Activated T-cell treated with anti-CD3 and anti-CD28 coated beads, Interleukin-2, amount 50 U/mL, for 4 hours (primary cell): ENCODE data around the gene ANGPTL8. TPM values are rescaled to one million over a fixed set of nuclear protein-coding genes. Genes with fewer than 3 reads are reported as not detected.

Source experiments
- ATAC-seq, 2 donors: fragments of 200-7000 bp; cut with Tn5 transposase; one replicate each; pipeline ENCODE4 v1.10.0; 2021
- DNase-seq: peaks from one replicate; pipeline ENCODE4 v3.0.0-alpha.2; 2020
- H3K27me3 Mint-ChIP-seq: one replicate; pipeline ENCODE4 v1.8.0; 2021; ENCODE audit warnings: low read depth, mixed read lengths
- H3K36me3 Mint-ChIP-seq: one replicate; pipeline ENCODE4 v1.8.0; 2022; ENCODE audit warnings: mixed read lengths; ENCODE audit not compliant: insufficient read depth
- H3K4me1 Mint-ChIP-seq: one replicate; pipeline ENCODE4 v1.8.0; 2021; ENCODE audit warnings: low read depth, mixed read lengths
- H3K4me3 Mint-ChIP-seq: one replicate; pipeline ENCODE4 v1.8.0; 2021; ENCODE audit warnings: mild to moderate bottlenecking, moderate library complexity, mixed read lengths
- H3K9me3 Mint-ChIP-seq: one replicate; pipeline ENCODE4 v1.8.0; 2021; ENCODE audit warnings: mixed read lengths
- total RNA-seq, 3 donors: library from RNA; stranded (reverse); gene quantifications; one replicate each; pipeline ENCODE4 v1.2.1, GENCODE V29; 2021

The ANGPTL8 gene
- total RNA-seq, 3 donors from 2014 or later: not detected

DNA sequence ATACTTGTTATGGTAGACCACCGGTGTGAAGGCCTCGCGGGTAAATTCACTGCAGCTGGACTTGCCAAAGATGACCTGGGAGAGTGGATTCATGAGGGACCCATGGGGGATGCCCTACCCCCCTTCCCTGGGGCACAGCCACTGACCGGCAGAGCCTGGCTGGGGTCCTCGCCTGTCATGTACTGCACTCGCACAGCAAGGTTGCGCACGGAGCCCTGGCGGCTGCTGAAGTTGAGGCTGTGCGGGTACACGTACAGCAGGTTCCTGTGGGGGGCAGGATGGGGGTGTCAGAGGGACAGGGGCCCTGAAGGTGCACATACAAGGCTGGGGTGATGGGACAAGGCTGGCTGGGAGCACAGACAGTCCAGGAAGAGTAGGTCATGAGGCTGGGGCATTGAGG is 1.4 kb upstream of the ANGPTL8 start:
- ATAC-seq (no peak), DNase-seq (no peak)
- Mint-ChIP-seq H3K4me3 (no peak overlapping the region), H3K27me3 (peaks cover 12% of the 10 kb centered on the region), H3K9me3 (peaks cover 5% of the 10 kb centered on the region), H3K36me3 (no peaks in the 10 kb centered on the region), H3K4me1 (no peaks in the 10 kb centered on the region)

DNA sequence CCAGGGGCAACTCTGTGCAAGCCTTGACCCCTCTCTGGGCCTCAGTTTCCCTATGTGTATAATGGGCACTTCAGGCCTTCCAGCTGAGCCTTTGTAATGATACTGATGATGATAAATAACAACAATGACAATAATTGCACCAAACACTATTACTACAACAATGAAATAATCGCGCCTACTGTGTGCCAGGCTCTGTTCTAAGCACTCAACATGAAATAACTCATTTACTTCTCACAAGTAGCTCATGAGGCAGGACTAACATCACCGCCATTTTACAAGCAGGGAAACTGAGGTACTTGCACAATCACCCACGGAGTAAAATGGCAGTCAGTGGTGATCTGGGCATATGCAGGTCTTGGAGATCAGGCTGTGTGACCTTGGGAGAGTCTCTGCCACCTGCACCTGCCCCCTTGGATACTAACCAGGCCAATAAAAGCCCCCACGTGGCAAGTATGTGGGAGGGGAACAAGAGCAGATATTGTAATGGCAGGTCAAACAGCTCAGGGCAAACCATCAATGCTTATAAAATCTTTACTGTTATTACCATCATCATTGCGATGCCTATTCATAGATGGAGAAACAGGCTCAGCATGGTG is 540 bp upstream of the ANGPTL8 start:
- no peaks in the 10 kb centered on the region for H3K36me3 Mint-ChIP-seq
- peaks cover 5% of the 10 kb centered on the region for H3K9me3 Mint-ChIP-seq
- no peak for ATAC-seq
- no peak overlapping the region for H3K4me3 Mint-ChIP-seq
- no peaks in the 10 kb centered on the region for H3K4me1 Mint-ChIP-seq
- DNase-seq: no peak
- H3K27me3 Mint-ChIP-seq: peaks cover 12% of the 10 kb centered on the region

DNA sequence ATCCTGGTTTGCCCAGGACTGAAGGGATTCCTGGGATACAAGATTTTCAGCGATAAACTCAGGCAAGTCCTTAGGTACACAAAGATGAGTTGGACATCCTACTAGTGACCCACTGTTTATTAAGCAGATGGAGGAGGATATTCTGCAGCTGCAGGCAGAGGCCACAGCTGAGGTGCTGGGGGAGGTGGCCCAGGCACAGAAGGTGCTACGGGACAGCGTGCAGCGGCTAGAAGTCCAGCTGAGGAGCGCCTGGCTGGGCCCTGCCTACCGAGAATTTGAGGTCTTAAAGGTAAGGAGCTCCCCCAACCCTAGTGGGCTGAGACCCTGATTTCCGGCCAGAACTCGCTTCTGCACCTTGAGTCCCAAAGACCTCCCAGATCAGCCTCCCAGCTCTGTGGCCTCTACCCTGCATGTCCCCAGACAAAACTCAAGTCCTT is 607 bp downstream of the ANGPTL8 start:
- DNase-seq (no peak), ATAC-seq (no peak)
- no peak overlapping the region for H3K4me3 Mint-ChIP-seq
- H3K4me1 Mint-ChIP-seq: no peaks in the 10 kb centered on the region
- peaks cover 5% of the 10 kb centered on the region for H3K9me3 Mint-ChIP-seq
- H3K36me3 Mint-ChIP-seq: no peaks in the 10 kb centered on the region
- peaks cover 12% of the 10 kb centered on the region for H3K27me3 Mint-ChIP-seq

DNA sequence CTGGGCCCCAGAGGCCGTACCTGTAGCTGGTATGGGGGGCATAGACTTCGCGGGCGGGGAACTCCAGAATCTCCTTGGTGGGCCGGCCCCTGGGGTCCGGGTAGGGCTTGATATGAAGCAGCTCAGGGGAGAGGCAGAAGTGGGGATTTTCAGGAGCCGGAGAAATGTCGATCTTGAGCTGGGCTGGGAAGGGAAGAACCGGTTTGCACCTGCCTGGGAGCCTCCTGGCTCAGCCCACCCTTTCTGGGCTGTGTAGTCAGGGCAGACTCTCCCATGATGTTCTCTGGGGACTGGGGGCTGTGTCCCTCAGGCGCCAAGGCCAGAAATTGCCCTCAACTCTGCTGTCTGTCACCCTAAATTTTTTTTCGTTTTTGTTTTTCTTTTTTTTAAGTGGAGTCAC is 2.6 kb downstream of the ANGPTL8 start:
- ATAC-seq (no peak), DNase-seq (no peak)
- Mint-ChIP-seq H3K9me3 (peaks cover 5% of the 10 kb centered on the region), H3K4me1 (no peaks in the 10 kb centered on the region), H3K36me3 (no peaks in the 10 kb centered on the region), H3K27me3 (peaks cover 18% of the 10 kb centered on the region), H3K4me3 (no peak overlapping the region)

DNA sequence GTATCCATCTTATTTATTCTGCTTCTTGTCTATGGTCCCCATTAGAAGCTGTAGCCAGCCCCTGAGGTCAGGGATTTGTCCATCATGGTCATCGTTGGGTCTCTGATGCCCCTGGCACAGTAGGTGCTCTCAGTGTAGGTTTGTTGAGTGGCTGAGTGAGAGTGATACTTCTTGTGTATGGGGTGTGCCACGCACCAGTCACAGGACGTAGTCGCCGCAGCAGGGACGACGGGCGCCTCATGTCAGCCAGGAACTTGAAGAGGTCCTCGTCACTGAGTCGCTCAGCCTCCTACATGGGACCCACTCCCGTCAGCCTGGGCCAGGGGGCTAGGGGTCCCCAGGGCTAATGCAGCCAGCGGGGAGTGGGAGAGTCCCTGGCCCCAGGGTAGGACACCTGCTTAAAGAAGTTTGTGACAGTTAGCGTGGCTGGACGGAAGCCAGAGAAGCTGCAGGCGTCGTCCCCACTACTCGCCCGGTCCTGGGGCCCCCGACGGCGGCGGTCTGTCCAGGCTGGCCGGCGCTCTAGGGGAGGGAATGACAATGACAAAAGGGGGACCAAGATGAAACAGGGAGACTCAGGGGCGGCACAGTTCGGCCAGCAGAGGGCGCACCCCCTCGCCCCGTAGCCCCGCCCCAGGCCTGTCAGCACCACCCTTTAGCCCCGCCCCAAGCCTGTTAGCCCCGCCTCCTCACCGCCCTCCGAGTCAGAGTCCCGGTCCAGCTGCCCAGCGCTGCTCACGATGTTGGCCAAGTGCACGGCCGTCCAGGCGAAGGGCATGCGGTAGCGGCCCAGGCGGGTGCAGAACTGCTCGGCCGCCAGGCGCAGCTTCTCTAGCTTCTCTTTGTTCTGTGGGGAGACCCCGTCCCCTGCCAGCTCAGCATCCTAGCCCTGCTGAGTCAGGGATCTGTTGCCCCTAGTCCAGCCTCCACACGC is 3.7 kb downstream of the ANGPTL8 start:
- Mint-ChIP-seq H3K4me1 (no peaks in the 10 kb centered on the region), H3K4me3 (no peak overlapping the region), H3K27me3 (peaks cover 18% of the 10 kb centered on the region), H3K9me3 (peaks cover 5% of the 10 kb centered on the region), H3K36me3 (no peaks in the 10 kb centered on the region)
- ATAC-seq (peak; percentile 98 to 99), DNase-seq (peak; percentile 82)

DNA sequence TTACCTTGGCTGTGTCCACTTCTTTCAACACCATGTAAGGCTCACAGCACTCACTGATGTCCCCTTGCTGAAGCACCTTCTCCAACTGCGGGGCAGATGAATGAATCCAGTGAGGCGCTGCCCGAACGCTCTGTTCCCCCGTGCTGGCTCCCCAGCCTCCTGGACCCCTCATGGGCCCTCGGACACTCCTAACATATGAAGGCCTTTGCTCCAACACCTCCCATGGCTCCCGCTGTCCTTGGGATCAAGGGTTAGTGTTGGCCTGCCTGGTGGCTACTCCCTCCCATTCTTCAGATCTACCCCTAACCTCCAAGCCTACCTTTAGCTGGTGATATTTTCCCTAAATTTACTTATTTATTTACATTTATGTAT is 4.4 kb downstream of the ANGPTL8 start:
- H3K36me3 Mint-ChIP-seq: no peaks in the 10 kb centered on the region
- DNase-seq (no peak), ATAC-seq (no peak)
- H3K27me3 Mint-ChIP-seq: peaks cover 18% of the 10 kb centered on the region
- H3K4me3 Mint-ChIP-seq: no peak overlapping the region
- peaks cover 4% of the 10 kb centered on the region for H3K9me3 Mint-ChIP-seq
- no peaks in the 10 kb centered on the region for H3K4me1 Mint-ChIP-seq

DNA sequence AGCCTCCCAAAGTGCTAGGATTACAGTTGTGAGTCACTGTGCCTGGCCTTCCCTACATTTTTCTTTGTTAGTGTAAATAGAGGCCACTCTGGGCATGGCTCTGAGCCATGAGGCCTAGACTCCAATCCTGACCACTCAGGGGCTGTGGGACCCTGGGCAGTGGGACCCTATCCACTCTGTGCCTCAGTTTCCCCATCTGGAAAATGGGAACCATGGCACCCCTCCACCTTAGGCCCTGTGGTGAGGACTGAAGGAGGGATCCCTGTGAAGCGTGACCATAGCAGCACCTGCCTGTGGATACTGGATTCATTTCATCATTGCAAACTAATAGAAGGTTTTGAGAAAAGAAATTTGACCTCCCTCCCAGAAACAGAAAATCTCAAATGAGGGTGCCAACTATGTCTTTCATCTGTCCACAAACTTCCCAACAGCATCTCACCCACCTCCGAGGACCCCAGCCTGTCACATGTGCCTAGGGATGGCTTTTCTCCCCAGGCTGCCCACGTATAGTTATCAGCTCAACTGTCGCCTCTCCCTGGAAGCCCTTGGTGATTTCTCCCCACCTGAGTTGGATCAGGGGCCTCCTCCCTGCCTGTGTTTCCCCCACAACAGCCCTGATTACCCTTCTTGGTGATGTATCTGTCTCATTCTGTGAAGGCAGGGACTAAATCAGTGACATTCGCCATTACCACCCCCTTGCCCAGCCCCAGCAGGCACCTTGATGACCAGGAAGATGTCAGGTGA is 5.6 kb downstream of the ANGPTL8 start:
- DNase-seq (no peak), ATAC-seq (no peak)
- Mint-ChIP-seq H3K4me3 (no peak overlapping the region), H3K4me1 (no peaks in the 10 kb centered on the region), H3K27me3 (peaks cover 18% of the 10 kb centered on the region), H3K9me3 (no peaks in the 10 kb centered on the region), H3K36me3 (no peaks in the 10 kb centered on the region)

DNA sequence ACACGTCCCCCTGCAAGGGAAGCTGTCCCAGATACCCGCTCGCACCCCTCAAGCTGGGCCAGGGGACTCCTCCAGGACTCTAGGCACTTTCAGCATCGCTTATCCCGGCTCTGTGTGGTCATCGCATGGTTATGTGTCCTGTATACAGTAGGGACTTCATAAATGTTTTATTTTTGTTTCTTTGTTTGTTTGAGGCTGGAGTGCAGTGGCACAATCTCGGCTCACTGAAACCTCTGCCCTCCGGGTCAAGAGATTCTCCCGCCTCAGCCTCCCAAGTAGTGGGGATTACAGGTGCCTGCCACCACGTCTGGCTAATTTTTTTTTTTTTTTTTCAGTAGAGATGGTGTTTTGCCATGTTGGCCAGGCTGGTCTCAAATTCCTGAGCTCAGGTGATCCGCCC is 7.5 kb downstream of the ANGPTL8 start:
- no peak for ATAC-seq
- H3K9me3 Mint-ChIP-seq: no peaks in the 10 kb centered on the region
- H3K4me3 Mint-ChIP-seq: no peak overlapping the region
- no peak for DNase-seq
- H3K27me3 Mint-ChIP-seq: peaks cover 9% of the 10 kb centered on the region
- H3K4me1 Mint-ChIP-seq: no peaks in the 10 kb centered on the region
- no peaks in the 10 kb centered on the region for H3K36me3 Mint-ChIP-seq

DNA sequence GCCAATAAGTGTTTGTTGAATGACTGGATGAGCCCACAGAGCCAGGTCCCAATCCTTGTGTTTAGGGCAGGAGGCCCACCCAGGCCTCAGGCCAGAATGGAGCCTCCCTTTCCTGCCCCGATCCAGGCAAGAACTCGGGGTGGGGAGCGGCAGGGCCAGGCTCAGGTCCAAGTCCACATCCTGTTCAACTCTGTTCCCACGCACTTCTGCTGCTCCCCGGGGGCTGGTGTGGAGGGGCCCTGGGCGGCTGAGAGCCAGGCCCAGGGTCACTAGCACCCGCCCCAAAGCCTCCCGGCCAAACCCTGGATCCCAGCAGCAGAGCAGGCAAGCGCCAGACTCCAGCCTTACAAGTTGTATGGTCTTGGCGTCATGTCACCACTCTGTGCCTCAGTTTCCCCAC is 8.0 kb downstream of the ANGPTL8 start:
- H3K4me3 Mint-ChIP-seq: no peak overlapping the region
- ATAC-seq (no peak), DNase-seq (no peak)
- H3K9me3 Mint-ChIP-seq: no peaks in the 10 kb centered on the region
- no peaks in the 10 kb centered on the region for H3K4me1 Mint-ChIP-seq
- peaks cover 8% of the 10 kb centered on the region for H3K27me3 Mint-ChIP-seq
- H3K36me3 Mint-ChIP-seq: no peaks in the 10 kb centered on the region

DNA sequence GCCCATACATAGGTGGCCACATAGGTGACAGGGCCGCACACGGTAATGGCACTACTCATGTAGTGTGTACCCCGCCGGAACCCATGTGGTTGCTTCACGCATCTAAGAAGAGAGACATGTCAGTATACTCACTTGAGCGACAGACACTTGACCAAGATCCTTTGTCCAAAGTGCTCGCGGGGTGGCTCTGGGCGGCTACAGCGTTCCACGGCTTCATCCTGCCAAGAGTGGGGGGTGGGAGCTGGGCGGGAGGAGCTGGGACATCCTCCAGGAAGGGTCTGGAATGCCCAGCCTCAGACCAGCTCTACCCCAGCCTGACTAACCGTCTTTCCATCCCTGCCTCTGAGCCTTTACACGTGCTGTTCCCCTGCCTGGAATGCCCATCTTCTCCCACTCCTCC is 8.5 kb downstream of the ANGPTL8 start:
- ATAC-seq (no peak), DNase-seq (no peak)
- H3K27me3 Mint-ChIP-seq: peaks cover 6% of the 10 kb centered on the region
- no peak overlapping the region for H3K4me3 Mint-ChIP-seq
- no peaks in the 10 kb centered on the region for H3K4me1 Mint-ChIP-seq
- no peaks in the 10 kb centered on the region for H3K9me3 Mint-ChIP-seq
- no peaks in the 10 kb centered on the region for H3K36me3 Mint-ChIP-seq

DNA sequence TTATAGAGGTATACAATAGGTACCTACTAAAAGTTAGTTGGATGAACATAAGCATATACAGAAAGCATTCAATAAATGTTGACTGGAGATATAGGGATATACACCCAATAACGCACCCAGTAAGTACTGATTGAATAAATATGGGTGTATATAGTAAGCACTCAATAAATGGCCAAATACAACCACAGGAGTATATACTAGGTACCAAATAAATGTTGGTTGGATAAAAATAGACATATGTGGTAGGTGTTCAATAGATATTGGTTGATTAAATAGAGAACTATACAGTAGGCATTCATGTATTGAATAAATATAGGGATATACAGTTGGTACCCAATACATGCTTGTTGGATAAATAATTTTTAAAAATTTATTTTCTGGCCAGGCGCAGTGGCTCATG is 9.4 kb downstream of the ANGPTL8 start:
- Mint-ChIP-seq H3K36me3 (no peaks in the 10 kb centered on the region), H3K9me3 (no peaks in the 10 kb centered on the region), H3K4me3 (no peak overlapping the region), H3K27me3 (peaks cover 6% of the 10 kb centered on the region), H3K4me1 (no peaks in the 10 kb centered on the region)
- DNase-seq: no peak
- no peak for ATAC-seq

DNA sequence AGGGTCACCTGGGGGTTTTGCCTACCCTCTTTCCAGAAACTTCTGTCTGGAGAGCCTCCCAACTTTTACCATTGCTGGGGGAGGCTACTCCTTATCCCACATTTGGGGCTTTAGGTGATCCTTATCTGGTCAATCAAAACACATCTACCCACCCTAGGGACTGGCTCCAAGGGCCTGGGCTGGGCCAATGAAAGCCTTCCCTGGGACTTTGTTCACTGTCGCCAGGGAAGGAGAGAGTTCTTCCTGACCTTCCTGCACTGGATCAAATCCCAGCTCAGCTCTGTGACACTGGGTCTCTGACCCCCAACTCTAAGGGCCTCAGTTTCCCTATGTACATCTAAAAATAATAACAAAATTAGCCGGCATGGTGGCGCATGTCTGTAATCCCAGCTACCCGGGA is 11.8 kb downstream of the ANGPTL8 start:
- Mint-ChIP-seq H3K9me3 (no peaks in the 10 kb centered on the region), H3K36me3 (no peaks in the 10 kb centered on the region), H3K4me1 (no peaks in the 10 kb centered on the region), H3K4me3 (no peak overlapping the region), H3K27me3 (peaks cover 5% of the 10 kb centered on the region)
- DNase-seq (no peak), ATAC-seq (no peak)

DNA sequence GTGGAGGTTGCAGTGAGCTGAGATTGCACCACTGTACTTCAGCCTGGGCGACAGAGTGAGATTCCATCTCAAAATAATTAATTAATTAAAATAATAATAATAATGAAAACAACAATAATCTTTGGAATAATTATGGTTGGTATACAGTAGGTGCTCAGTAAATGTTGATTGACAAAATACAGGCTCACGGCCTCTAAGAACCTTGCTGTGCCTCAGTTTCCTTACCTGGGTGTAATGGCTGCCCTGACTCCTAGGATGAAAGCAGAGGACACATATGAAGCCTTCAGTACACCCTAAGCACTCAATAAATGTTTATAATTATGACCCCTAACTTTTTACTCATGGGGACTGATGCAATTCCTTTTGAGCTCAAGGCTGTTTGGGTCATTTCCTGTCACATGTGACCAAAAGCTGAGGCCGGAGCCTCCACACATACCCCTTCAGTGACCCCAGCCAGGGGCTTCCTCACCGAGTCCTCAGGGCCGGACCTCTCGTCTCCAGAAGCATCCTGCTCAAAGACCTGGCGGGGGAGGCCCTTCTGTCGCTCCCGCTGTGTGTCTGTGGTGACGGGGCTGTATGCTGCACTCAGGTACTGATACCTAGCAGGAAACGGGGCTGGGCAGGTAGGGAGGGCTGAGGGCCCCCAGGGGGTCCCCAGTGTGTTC is 12.4 kb downstream of the ANGPTL8 start:
- no peaks in the 10 kb centered on the region for H3K9me3 Mint-ChIP-seq
- ATAC-seq (no peak), DNase-seq (no peak)
- no peaks in the 10 kb centered on the region for H3K4me1 Mint-ChIP-seq
- peaks cover 2% of the 10 kb centered on the region for H3K27me3 Mint-ChIP-seq
- no peaks in the 10 kb centered on the region for H3K36me3 Mint-ChIP-seq
- no peak overlapping the region for H3K4me3 Mint-ChIP-seq

DNA sequence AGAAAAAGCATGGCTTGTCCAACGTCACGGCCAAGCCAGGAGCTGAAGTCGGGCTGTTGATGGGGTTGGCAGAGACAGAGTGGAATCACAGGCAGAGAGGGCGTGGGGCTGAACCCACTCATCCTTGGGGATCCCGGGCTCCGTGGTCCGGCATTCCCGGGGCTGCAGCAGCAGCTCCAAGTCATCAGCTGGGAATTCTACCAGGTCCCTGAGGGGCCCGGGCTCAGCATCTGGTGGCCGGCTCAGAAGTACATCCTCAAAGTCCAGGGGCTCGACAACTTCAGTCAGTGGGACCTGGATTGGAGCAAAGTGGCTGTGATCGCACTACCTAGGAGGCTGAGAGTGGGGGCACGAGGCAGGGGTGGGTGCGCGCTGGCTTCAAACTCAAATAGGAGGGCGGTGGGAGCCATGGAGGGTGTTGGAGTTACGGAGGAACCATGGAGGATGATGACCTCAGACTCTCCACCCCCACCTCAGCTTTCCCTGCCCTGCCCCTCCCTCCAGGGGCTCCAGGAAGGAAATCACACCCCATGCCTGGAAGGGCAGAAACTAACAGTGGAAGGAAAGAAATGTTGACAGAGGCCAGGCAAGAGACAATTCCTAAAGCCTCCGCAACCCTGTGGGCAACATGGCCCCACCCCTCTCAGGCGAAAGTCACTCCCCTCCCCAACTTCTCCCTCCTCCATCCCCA is 13.4 kb downstream of the ANGPTL8 start:
- ATAC-seq (no peak), DNase-seq (no peak)
- Mint-ChIP-seq H3K36me3 (no peaks in the 10 kb centered on the region), H3K9me3 (no peaks in the 10 kb centered on the region), H3K4me1 (no peaks in the 10 kb centered on the region), H3K4me3 (no peak overlapping the region), H3K27me3 (peaks cover 2% of the 10 kb centered on the region)
